HPDE6-E6E7 (cell line): ENCODE results near the gene SPECC1L.
A peak's percentile ranks its signal among the peaks of the same experiment; 100 is the strongest.
"Not testable (repeated sequence)": the region's sequence is repeated elsewhere in the genome, so short reads cannot be mapped to it uniquely, and the experiment has no call there.

Experiments
- DNase-seq: peaks from one replicate; pipeline ENCODE4 v3.0.0; 2011; ENCODE audit warnings: missing footprints; ENCODE audit errors: extremely low spot score

The SPECC1L gene

DNA sequence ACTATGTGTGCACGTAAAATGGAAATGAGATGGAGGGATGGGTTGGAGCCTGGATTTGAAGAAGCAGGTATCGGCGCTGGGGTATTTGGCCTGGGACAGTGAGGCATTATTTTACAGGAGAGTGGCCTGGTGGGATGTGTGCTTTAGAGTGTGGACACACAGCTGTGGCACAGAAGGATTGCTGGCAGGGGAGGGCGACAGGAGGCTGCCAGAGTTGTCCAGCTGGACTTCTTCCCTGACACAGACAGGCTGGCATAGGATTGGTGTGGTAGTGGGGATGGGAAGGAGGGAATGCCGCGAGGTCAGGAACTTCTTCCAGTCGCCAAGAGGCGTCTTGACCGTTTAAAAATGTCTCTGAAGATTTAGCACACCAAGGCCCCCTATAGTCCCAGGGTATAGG is 16.6 kb downstream of the SPECC1L start:
- DNase-seq, result not testable (repeated sequence)

DNA sequence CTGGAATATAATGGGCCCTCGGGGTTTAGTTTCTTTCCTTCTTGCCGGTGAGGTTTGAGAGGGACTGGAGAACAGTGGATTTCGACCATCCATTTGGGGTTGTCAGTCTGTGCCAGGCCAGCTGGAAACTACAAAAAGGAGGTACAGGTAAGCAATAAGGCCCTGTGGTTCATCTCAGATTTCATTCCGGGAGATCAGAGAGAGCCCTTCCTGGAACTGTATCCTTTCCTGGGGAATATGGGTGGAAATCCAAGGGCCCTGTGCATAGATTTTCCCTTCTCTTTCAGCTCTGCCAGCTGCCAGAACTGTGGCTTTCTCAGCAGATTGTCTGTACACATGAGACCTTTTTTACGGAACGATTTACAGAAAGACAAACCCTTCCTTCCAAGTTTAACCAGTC is 17.2 kb downstream of the SPECC1L start:
- DNase-seq, result not testable (repeated sequence)

DNA sequence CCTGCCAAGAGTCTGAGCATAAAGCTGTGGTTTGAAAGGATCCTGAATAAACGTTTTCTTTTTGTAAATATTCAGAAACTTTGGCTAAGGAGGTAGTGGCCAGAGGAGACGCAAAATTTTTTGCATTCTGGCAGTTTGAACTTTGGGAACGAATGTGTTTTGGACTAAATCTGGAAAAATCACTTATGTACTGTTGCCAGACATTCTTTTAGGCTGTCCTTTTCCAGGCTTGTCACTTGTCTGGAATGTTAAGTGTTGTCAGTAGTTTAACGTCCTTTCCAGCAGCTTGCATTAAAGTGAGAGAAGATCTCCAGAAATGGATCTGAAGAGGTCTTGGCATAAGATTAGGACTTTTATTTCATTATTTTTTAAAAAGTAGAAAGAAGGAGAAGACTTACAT is 18.5 kb downstream of the SPECC1L start:
- DNase-seq, result no peak

DNA sequence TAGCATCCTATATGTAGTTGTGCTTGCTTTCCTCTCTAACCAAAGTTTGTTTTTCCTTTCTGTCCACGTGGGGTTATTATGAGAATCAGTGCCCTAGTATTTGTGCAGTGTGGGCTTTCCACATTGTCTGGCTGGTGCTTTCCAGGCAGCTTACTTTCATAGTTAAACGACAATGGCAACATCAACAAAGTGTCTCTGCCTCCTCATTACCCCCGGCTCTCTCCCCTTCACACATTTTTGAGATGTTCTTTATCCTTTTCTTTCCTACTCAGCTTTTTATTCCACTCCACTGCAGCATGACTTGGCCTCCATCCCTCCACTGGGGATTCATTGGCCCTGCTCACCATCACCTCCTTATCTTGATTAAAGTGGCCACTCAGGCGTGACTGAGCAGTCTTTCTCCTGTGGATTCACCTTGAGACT is 19.1 kb downstream of the SPECC1L start:
- DNase-seq, result no peak

DNA sequence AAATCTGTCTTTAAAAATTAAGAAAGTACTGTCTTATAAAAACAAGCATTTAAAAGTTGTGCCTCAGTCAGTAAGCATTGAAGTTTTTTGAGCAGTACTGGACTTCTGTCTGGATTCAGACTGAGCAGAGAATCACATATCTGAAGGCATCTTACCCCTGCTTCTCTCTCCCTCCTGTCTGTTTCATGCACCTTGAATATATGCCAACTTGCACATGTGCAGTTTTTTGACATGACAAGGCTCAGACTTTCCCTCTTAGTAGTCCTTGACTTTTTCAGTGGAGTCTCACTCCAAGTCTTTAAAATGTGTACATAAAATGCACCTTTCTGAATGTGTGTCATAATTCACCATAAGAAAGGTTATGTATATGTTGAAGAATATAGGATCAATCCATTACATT is 19.8 kb downstream of the SPECC1L start:
- no peak for DNase-seq

DNA sequence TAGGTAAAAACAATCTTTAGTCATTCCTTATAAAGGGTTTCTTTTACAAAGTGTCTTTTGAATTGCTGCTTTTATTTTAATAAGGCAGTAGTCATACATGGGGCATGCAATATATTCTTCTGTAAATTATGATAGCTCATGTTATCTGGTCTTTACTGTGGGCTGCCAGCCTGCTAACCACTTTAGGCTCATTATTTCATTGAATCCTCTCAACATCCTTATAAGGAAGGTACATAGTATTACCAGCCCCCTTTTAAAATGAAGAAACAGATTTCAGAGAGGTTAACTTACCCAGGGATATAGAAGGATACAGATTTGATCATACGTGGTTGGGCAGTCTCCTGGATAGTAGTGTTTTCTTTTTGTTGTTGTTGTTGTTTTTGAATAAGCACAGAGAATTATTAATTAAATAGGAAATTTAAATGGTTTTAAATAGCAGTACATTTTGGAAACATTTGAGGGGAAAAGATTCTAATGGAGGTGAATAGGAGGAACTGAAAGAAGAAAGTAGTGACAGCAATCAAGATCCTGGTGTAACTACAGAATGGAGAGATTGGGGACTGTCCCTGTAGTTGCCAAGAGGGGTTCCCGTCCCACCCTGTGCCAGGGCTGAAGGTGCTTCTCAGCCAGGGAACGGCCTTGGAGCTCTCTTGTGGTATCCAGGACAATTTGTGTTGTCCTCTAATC is 21.0 kb downstream of the SPECC1L start:
- DNase-seq, result no peak

DNA sequence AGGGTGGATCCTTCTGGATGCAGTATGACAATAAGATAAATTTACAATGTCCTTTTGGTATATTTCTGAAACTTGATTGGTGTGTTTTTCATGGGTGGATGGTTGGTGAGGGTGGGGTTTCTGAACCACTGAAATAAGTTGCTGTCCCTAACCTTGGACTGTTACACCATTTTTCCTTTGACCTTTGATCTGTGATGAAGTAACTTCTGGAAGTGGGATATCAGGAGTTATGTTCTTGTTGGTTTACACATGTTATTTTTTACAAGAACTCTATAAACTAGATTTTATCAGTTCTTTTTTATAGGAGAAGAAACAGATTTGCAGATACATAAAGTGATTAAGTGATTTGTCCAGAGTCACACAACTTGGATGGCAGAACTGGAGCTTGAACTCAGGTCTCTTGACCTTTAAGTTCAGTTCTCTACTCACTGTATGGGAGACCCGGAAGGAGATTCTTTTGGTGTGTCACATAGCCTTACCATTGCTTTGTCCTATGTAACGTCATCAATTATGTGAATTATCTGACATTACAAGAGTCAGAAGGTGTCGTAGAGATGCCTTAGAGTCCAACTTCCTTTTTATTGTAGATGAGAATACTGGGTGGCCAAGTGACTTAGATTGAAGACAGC is 21.7 kb downstream of the SPECC1L start:
- not testable (repeated sequence) for DNase-seq

DNA sequence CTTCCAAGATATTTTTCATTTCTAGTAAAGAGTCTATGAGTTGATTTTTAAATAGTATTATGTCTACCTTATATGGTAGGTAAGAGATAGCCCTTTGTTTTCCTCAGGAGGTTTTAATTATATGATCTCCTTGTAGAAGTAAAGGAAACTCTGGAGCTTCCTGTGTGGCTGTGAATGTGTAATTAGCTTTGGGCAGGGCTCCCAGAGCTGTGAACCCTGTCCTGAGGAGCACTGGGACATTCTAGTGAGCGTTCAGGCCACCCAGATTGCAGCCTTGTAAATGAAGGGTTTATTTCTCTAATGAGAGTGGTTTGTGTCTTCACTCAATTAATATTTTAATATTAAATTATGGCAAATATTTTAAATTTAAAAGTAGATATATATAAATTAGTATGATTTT is 24.3 kb downstream of the SPECC1L start:
- DNase-seq, result not testable (repeated sequence)

DNA sequence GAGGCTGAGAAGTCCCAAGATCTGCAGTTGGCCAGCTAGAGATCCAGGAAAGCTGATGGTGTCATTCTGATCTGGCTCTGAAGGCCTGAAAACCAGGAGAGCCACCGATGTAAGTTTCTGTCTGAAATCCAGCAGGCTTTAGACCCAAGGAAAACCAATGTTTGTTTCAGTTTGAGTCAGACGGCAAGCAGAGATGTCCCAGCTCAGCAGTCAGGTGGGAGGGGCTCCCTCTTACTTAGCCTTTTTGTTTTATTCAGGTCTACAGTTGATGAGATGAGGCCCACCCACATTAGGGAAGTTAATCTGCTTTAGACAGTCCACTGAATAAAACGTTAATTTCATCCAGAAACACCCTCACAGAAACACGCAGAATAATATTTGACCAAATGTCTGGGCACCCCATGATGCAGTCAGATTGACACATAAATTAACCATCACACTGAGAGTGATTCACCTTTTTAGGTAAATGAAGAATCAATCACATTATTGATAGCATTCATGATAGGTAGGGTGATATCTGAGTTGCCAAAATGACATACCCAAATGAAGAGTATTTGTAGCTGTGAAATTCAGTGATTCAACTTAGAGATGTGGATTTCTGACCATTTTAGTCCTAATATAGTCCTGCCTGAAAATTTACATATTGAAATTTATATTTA is 28.0 kb downstream of the SPECC1L start:
- not testable (repeated sequence) for DNase-seq

DNA sequence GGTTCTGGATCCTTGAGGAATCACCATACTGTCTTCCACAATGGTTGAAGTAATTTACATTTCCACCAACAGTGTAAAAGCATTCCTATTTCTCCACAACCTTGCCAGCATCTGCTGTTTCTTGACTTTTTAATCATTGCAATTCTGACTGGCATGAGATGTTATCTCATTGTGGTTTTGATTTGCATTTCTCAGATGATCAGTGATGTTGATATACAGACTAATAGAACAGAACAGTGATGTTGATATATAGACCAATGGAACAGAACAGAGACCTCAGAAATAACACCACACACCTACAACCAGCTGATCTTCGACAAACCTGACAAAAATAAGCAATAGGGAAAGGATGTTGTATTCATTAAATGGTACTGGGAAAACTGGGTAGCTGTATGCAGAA is 29.9 kb downstream of the SPECC1L start:
- DNase-seq, result not testable (repeated sequence)

DNA sequence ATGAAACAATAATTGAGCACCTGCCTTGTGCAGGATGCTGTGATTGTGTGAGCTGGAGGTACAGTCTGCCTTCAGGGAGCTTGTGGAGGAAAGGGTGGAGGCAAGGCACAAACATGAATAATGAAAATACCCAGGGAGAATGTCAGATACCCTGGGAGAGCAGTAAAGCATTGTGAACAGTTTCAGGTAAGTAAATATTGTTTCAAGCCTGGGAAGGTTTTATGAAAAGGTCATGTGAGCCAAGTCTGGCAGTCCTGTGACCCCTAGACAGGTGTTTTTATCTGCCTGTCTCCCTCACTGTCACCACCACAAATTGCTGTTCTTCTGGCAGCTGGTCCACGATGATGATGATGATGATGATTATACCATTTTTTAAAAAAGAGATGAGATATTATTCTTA is 32.0 kb downstream of the SPECC1L start:
- no peak for DNase-seq

DNA sequence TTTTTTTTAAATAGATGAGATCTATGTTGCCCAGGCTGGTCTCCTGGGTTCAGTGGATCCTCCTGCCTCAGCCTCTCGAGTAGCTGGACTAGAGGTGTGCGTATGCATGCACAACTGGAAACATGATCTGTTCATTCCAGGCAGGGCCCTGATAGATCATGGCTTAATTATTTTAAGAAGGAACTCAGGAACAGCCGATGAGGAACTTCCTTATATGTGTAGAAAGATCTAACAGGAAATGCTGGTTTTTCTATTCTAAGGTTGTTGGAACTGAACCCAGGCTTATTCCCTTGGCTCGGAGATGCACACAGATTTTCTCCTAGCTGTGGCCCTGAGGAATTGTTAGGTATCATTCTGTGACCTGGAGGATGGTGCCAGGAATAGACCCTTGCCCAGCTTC is 32.4 kb downstream of the SPECC1L start:
- DNase-seq, result peak; percentile 36

DNA sequence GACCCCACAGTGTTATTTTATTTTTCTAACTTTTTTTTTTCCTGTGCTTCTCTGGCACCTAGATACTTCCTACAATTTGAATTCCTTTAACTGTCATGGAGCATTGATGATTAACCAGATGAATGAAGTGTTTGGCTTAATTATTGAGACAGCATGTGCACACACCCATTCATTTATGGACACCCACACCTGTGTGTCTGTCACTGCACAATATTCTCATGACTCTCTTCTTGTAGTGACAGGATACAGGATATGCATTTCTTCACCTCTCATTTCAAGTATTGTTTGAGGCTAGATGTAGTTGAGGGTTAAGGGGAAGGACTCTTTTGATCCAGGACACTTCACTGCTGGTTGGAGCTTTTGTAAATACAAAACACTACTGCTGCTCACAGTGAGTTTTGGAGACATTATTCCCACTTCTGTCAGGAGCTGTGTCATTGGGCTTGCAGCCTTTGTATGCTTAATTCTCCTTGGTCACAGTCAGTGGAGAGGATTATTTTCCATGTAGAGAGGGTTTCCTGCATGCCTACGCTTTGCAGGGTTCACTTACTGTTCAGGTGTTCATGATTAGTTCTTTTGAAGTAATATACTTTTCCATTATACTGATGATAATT is 33.5 kb downstream of the SPECC1L start:
- DNase-seq, result no peak

DNA sequence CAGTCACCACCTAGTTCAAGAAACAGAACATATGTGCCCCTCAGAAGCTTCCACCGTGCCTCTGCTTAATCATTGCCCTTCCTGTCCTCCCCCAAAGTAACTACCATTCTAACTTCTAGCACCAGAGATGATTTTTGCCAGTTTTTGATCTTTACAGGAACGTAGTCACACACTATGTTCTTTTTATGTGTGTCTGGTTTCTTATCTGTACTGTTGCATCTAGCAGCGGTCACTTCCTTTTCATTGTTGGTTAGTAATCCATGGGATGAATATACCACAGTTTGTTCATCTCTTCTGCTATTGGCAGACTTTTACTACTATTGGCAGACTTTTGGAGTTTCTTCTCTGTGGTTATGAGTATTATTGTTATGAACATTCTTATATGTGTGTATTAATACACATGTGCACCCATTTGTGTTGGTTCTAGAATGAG is 34.6 kb downstream of the SPECC1L start:
- no peak for DNase-seq

DNA sequence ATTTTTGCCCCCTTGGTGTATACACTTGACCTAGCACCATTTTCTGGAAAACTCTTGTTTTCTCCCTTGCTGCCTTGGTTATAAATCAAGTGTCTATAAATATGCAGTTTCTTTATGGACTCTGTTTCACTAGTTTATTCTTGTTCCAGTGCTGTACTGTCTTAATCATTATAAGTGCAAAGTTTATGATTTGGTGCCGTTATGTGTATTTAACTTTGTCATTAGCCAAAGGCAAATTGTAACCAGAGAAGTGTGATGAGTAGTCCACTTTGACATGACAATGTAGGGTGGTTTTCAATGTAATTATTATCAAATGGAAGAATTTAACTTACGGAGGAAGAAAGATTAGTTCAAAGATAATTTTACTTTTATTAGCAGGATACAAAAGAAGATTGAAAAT is 40.3 kb downstream of the SPECC1L start:
- DNase-seq, result no peak

DNA sequence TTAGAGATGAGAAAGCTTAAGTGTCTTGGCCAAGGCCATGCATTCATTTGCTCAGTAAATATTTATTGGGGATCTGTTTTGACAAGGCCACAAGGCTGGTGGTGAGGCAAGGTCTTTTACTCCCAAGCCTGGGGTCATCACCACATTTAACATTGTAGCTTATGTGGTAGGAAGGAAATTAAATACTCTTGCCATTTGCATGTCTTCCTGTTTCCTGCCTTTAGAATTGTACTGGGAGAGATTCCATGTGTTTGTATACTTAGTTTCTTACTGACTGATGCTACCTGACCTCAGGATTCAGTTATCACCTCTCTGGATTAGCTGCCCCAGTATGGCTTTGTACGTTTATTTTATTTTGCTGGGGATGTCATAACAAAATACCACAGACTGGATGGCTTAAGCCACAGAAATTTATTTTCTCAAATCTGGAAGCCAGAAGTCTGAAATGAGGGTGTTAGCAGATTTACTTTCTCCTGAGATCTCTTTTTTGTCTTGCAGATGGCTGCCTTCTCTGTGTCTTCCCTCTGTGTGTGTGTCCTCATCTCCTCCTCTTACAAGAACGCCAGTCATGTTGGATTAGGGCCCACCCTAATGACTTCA is 44.8 kb downstream of the SPECC1L start:
- DNase-seq, result no peak

DNA sequence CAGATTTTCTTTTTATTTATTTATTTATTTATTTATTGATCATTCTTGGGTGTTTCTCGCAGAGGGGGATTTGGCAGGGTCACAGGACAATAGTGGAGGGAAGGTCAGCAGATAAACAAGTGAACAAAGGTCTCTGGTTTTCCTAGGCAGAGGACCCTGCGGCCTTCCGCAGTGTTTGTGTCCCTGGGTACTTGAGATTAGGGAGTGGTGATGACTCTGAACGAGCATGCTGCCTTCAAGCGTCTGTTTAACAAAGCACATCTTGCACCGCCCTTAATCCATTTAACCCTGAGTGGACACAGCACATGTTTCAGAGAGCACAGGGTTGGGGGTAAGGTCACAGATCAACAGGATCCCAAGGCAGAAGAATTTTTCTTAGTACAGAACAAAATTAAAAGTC is 45.6 kb downstream of the SPECC1L start:
- DNase-seq, result not testable (repeated sequence)

DNA sequence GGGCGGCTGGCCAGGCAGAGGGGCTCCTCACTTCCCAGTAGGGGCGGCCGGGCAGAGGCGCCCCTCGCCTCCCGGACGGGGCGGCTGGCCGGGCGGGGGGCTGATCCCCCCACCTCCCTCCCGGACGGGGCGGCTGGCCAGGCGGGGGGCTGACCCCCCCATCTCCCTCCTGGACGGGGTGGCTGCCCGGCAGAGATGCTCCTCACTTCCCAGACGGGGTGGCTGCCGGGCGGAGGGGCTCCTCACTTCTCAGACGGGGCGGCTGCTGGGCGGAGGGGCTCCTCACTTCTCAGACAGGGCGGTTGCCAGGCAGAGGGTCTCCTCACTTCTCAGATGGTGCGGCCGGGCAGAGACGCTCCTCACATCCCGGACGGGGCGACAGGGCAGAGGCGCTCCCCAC is 46.9 kb downstream of the SPECC1L start:
- DNase-seq, result not testable (repeated sequence)

DNA sequence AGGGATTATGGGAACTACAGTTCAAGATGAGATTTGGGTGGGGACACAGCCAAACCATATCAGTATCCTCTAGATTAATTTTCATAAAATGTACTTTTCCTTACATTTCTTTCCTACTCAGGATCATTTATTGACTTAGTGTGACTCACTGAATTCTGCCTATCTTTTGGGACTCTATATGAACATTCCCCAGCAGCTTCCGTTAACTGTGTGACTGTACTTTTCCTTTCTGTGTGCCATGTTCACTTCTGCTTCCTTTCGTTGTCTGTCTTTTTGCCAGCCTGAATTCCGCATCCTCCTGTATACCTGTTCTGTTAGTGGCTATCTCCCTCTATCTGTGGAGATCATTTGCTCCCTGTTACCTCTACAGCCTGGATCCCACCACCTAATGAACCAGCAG is 48.8 kb downstream of the SPECC1L start:
- DNase-seq, result no peak

DNA sequence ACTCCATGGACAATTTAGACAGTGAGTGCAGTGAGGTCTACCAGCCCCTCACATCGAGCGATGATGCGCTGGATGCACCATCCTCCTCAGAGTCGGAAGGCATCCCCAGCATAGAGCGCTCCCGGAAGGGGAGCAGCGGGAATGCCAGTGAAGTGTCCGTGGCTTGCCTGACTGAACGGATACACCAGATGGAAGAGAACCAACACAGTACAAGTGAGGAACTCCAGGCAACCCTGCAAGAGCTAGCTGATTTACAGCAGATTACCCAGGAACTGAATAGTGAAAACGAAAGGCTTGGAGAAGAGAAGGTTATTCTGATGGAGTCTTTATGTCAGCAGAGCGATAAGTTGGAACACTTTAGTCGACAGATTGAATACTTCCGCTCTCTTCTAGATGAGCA is 51.4 kb downstream of the SPECC1L start:
- no peak for DNase-seq

DNA sequence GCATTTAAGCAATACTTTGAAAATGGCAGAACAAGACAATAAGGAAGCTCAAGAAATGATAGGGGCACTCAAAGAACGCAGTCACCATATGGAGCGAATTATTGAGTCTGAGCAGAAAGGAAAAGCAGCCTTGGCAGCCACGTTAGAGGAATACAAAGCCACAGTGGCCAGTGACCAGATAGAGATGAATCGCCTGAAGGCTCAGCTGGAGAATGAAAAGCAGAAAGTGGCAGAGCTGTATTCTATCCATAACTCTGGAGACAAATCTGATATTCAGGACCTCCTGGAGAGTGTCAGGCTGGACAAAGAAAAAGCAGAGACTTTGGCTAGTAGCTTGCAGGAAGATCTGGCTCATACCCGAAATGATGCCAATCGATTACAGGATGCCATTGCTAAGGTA is 51.9 kb downstream of the SPECC1L start:
- DNase-seq, result no peak

DNA sequence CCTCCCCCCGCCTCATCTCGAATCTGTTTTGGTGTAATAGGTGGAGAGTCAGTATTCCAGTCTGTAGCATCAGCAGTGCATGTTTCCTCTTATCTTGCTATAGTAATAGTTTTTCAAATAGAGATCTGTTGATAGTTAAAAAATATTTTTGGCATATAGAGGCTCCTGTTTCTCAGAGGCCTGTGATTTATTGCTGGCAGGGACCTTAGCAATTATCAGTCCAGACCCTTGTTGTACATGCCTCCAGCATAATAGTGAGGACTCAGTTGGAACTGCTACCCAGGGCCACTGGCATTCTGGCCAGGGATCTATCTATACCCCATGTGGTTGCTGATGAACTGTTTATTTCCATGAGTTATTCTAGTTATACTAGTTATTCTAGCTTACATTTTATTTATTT is 52.6 kb downstream of the SPECC1L start:
- no peak for DNase-seq
